ENCODE data around the gene COPS4.
"Not testable (repeated sequence)": the region's sequence is repeated elsewhere in the genome, so short reads cannot be mapped to it uniquely, and the experiment has no call there.

Gene COPS4

DNA sequence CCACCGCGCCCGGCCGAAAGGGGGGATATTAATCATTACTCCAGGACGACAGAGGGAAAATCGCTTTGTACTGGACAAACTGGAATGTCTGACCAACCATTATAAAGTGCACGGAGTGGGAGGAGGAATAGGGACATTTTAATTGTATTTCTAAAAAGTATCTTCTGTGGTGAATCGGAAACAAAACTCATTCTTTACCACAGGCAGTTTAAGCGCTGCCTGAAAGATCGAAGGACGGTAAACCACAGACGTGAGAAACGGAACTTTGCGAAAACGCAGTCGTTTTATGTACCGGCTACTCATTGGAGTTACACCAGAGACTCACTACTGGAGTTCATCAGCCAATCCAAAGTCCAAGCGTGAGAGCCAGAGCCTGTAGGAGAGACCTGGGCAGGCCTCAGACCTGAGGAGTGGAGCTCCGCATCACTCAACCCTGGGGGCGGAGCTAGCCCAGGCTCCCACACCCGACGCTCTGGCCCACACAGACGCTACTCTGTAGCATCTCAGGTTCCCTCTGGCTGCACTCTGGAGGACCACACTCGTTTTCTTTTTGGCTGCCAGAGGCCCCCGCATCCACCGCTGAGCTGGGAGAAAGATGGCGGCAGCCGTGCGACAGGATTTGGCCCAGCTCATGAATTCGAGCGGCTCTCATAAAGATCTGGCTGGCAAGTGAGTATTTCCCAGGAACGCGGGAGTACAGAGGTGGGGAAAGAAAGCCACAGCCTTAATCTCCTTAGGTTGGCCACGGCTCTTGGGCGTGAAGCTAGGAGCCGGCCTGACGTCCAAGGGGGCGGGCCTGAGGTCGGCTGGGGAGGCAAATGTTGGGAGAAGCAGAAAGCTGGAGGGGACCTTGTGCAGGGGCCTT lies at the start of gene COPS4:
COPS4 (plus strand) TSS at position 554 of the 865 bp plus-strand sequence; CDS start at position 596, 42 bp downstream.
- peak; percentile 83 to 95 for DNase-seq (ENCODE audit: low read depth in 2 of 2)

DNA sequence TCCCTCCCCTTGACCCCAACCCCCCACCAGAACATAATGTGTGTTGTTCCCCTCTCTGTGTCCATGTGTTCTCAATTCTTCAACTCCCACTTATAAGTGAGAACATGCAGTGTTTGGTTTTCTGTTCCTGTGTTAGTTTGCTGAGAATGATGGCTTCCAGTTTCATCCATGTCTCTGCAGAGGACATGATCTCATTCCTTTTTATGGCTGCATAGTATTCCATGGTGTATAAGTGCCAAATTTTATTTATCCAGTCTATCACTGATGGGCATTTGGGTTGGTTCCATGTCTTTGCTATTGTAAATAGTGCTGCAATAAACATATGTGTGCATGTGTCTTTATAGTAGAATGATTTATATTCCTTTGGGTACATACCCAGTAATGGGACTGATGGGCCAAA lies 47.5 kb upstream of the COPS4 start:
- not testable (repeated sequence) for DNase-seq (ENCODE audit: low read depth in 2 of 2)

DNA sequence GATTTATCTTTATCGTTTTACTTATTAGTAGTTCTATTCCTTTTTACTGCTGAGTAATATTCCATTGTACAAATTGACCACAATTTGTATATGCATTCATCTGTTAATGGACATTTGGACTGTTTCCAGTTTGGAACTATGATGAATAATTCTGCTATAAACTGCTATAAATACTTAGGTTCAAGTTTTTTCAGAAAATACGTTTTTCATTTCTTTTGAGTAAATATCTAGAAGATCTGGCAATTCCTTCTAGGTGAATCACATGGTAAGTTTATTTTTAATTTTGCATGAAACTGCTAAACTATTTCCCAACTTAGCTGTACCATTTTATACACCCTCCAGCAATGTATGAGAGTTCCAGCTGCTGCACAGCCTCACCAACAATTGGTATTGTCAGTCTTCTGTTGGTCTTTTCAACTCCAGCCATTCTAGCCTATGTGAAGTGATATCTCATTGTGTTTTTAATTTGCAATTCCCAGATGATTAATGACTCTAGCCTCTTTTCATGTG lies 46.6 kb upstream of the COPS4 start:
- no peak for DNase-seq (ENCODE audit: low read depth in 2 of 2)

DNA sequence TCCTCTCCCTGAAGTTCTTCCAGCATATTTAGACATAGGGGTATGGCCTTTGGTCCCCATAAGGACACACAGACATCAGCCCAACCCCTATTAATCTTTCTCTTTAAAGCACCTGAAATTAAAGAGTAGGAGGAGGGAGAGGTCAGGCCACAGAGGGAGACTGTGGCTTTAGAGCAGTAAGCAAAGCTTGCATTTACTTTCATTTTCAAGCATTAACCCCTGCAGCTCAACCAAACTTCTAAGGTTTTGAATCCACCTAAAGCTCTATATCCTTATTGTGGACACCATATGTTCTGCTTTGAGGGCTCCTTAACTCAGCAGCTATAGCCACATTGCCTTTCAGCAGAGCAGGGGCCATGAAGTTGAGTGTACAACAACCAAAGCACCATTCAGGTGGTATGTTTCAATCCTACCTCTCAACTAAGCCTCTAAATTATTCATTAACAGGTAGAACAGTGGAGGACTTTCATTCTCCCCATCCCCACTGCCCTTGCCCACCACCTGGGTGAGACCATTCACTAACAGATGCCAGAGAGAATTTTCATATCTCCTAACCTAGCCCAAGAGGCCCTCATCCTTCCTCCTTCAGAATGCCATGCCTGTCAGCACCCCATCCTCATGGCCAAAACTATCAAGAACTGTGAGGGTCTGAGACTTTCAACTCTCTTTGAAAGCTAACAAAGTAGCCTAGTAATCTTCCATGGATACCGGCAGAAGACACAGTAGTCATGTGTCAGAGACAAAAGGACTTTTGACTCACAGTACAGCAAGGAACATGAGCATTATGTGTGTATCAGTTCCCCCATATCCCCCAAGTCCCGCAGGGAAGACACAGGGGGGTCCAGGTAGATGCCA lies 45.2 kb upstream of the COPS4 start:
- no peak for DNase-seq (ENCODE audit: low read depth in 2 of 2)

DNA sequence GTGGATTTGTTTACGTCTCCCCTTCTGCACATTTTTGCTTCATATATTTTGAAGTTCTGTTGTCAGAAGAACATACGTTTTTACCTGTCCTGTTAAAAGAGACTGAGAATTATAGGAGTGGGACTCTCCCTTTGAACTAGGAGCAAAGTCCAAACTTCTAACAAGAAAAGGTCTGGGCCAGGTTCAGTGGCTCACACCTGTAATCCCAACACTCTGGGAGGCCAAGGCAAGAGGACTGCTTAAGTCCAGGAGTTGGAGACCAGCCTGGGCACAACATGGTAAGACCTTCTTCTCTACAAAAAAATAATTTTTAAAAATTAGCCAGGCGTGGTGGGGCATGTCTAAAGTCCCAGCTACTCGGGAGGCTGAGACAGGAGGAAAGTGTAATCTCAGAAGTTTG lies 40.1 kb upstream of the COPS4 start:
- no peak for DNase-seq (ENCODE audit: low read depth in 2 of 2)

DNA sequence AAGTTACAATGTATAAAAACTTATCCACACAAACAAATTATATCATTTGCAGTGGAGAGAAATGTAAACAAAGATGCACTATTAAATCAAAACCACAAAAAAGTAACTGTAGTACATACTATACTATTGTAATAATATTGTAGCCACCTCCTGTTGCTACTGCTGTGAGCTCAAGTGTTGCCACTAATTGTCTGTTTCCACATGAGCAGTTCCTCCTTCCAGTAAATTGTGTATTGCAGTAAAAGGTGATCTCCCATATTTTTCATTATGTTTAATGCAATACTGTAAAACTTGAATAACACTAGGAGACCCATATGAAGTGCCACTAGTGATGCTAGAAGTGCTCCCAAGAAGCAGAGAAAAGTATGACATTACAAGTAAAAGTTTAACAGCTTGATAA lies 36.1 kb upstream of the COPS4 start:
- DNase-seq (ENCODE audit: low read depth in 2 of 2) = no peak

DNA sequence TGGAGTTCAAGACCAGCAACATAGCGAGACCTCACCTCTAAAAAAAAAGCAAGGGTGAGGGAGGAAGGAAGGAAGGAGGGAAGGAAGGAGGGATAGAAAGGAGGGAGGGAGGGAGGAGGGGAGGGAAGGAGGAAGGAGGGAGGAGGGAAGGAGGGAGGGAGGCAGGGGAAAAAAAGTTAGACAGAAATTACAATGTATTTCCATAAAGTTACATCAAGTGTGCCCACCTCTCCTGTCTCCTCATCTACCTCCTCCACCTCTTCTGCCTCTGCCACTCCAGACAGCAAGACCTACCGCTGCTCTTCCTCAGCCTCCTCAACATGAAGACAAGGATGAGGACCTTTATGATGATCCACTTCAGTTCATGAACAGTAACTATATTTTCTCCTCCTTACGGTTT lies 32.7 kb upstream of the COPS4 start:
- no peak for DNase-seq (ENCODE audit: low read depth in 2 of 2)

DNA sequence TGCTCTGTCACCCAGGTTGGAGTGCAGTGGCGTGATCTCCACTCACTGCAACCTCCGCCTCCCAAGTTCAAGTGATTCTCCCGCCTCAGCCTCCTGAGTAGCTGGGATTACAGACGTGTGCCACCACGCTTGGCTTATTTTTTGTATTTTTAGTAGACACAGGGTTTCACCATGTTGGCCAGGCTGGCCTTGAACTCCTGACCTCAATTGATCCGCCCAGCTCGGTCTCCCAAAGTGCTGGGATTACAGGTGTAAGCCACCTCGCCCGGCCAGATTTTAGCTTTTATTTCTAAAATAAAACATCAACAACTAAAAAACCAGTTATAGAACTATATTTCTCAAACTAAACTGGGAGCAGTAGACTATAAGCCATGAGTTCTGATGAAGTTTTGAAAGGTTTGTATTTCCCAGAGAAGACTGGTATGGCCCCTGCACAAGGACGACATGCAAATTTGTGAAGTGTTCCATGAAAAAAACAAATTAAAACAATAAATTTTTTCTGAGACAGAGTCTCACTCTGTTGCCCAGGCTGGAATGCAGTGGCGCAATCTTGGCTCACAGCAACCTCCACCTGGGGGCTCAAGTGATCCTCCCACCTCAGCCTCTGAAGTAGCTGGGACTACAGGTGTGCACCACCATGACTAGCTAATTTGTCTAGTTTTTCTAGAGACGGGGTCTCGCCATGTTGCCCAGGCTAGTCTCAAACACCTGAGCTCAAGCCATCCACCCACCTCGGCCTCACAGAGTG lies 31.8 kb upstream of the COPS4 start:
- DNase-seq (ENCODE audit: low read depth in 2 of 2) = not testable (repeated sequence)

DNA sequence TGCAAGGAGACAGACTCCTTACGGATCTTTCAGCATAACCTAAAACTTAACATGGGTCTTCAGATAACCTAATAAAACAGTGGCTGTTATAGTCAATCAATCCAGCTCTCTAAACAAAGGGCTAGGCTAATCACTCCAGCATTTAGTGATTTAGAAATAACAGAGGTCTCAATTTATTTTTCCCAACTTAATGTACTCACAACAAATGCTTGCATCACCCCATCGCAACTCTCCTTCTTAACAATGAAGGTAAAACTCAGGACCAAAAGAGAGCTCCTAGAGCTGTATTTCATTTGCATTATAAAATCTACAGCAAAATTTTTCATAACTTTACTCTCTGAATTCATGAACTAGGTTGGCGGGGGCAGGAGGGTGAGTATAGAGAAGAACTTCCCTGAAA lies 25.5 kb upstream of the COPS4 start:
- no peak for DNase-seq (ENCODE audit: low read depth in 2 of 2)

DNA sequence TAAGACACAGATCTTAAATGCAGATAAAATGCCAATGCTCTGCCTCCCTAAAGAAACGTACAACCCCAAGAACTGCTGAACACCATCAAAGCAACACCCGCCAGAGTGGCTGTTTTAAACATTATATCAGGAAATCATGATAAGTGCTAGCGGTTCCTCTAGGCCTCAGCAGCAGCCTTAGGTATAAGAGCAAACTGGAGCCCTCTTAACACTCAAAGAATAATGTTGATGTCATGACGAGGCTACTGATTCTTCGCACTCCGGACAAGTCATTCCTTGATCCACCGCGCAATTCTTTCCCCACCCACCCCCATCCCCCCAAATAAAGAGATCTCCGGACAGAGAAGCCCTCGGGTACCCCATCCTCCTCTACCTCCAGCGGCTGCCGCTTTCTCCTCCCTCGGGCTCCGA lies 24.9 kb upstream of the COPS4 start:
- DNase-seq (ENCODE audit: low read depth in 2 of 2) = no peak

DNA sequence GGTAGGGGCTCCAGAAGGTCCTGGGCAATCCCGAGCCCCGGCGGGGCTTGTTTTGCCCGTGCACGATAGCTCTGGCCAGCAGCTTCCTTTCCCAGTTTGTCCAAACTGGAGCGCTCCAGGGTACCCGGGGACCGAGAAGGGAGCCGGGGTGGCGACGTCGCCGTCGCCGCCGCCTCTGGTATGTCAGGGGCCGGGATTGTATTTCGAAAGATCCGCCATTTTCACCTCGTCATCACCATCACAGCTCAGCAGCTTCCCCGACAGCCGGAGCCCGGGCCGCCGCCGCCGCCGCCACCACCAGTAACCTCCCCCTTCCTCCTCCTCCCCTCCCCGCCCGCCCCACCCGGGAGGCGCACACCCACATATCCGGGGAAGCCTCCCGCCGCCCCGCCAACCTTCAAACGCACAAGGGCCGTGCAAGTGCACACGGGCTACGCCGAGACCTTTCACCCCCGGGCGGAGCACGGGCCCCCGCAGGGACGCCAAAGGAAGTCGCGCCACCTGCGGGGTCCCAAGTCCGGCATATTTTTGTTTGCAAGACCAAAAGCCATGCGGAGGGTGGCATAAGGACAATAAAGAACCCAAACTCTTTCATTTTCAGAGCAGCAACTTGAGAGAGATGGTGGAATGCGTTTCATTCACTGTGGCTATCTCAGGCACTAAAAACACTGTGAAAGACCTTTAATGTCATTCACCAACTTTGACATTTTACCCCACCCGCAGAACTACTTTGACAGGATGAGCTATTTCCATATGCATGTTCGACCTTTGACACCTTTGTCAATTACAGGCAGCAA lies 24.3 kb upstream of the COPS4 start, which contains the start of gene LIN54:
LIN54 (minus strand) TSS at position 302 of the 797 bp plus-strand sequence. CDS start 25,979 bp downstream, outside the sequence.
- DNase-seq (ENCODE audit: low read depth in 2 of 2) = peak; percentile 69 to 80

DNA sequence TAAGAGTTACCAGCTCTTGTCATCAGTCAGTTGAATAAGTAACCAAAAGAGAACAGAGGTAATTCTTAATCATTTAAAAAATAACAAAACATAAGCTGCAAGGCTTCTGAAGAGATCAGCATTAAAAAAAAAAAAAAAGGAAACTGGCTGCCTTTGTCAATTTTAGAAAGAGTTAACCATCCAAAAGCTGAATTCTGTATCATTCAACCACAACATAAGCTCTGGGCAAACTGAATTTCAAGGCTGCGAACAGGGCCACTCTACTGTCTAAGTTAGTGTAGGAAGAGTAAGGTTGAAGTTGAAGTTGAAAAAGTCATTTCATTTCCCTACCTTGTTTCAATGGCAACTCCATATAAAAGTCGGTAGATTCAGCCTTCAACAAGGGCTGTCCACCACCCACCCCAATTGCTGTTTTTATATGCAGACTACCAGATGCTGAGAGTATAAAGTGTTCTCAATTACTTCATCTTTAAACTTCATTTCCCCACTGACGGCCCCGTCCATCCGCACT lies 23.2 kb upstream of the COPS4 start:
- DNase-seq (ENCODE audit: low read depth in 2 of 2) = peak in 1 of 2 donors; percentile 4

DNA sequence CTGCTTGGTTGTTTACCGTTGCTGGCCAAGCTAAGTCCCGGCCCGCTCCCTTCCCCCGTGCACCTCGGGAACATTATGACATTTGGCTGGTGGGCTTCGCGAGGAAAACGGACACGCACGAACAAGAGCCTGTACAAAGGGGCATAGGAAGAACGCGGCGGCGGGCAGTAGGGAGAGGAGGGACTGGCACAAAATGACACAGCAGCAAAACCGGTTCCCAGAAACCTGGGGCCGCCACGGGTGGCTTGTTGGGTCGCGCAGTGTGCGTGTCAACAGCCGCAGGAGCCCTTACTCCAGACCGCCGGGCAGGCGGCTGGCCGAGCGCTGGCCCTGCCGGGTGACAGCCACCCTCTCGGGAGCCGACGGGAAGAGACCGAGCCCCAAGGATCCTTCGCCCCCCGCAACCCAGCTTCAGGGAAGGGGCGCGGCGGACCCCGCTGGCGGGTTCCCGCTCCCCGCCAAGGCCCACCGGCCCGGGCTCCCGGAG lies 22.7 kb upstream of the COPS4 start:
- DNase-seq (ENCODE audit: low read depth in 2 of 2) = peak; percentile 28 to 33

DNA sequence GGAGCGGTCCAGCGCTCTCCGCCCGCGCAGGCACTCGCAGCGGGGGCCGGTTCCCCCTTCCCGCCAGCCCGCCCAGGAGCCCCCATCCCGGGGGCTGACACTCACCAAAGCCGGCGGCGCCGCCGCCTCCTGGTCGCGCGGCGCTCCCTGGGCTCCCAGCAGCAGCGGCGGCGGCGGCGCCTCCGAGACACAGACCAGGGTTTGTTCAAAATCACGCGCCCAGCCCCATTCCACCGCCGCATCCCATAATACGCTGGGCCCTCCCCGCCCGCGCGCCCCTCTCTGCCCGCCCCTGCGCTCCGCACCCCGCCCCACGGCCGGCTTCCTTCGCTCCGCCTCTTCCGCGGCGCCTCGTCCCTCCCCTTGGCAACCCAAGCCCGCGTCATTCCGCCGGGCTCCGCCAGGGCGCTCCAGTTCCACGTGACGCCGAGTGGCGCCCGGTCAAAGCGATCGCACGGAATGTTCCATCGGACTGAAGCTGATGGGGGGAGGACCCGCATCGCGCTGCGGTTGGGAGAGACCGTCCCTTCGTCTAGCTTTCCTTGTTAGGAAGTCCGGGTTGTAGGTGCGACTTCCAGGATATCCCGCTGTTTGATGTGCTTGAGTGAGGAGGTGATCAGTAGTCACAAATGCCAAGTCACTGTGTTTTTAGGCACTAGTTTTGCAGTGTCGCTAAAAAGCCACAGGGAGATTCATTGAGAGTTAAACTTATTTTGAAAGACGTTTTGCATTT lies 22.1 kb upstream of the COPS4 start:
- peak; percentile 95 for DNase-seq (ENCODE audit: low read depth in 2 of 2)

DNA sequence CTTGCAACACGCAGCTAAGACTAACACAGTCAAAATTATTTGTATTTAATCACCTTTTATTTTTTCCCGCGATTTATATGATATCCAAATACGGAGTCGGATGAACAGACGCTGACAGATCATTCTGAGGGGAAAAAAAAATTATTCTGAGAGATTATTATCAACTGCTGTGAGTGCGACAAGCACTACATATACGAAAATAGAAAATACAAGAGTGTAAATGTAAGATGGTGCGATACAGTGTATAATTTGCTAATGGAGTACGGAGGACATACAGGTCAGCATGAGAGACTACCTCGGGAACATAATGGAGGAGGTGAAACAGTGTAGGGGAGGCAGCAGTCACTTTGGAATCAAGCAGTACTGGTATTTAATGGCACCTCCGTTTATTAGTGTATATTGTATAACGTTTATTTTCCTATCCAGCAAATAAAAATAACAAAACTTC lies 21.5 kb upstream of the COPS4 start:
- no peak for DNase-seq (ENCODE audit: low read depth in 2 of 2)

DNA sequence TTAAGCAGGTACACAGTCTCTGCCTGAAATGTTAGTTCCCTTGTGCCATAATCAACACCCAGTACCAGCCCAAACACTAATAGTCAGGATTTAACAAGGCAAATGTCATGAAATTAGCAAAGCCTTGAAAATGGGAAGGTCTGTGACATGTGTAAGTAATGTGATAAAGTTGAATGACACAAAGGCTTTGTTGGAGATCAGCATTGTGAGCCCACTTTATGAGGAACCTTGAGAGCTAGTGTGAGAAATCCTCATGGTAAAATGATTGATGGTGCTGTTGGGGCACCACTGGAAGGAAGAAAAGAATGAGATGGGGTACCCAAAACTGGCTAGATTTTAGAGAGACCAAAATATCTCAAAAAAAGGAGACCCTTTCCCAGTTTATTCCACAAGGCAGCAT lies 21.1 kb upstream of the COPS4 start:
- DNase-seq (ENCODE audit: low read depth in 2 of 2) = no peak

DNA sequence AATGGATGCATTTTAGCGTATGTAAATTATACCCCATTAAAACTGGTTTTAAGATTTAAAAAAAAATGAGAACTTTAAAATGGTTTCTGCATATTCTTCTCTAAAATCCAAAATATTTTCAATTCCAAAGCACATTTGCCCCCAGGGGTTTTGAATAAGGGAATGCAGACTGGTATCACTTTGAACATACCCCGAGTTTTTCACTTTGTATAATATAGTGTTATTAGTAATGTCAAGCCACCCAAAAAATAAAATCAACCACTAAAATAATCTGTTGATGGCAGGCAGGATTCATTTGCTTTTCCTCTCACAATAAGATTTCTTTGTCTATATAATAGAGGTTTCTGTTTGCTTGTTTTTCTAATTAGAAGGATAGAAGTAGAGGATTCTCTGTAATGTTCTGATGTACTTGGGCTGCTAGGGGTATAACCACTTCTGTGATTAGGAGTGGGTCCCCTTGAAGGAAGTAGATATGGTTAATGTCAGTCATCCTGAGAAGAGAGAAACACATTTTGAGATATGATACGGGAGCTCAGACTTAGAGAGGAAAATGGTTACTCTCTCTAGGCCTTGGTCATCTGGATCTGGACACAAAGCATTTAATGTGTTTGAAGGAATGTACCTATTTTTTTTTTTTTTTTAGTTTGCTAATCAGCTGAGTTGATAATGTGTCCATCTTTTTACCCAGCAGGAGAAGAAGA lies 15.0 kb upstream of the COPS4 start:
- DNase-seq (ENCODE audit: low read depth in 2 of 2) = no peak

DNA sequence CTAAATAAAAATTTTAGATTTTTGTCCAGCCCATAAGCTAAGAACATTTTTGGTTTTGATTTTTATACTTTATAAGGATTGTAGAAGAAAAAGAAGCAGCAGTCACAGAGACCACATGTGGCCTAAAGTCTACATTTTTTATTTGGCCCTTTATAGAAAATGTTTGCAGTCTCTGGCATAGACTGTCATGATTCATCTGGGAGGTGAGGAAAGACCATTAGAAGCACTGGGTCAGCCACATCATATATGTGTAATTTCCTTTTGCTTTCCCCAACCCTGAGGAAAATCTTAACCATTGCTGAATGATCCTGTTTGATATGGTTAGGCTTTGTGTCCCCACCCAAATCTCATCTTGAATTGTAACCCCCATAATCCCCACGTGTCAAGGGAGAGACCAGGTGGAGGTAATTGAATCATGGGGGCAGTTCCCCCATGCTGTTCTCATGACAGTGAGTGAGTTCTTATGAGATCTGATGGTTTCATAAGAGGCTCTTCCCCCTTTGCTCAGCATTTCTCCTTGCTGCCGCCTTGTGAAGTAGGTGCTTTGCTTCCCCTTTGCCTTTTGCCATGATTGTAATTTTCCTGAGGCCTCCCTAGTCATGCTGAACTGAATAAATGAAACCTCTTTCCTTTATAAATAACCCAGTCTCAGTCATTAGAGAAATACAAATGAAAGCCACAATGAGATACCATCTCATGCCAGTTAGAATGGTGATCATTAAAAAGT lies 12.1 kb upstream of the COPS4 start:
- no peak for DNase-seq (ENCODE audit: low read depth in 2 of 2)
